Measurements from ENCODE around the gene HTR3E. TPM values are rescaled to one million over a fixed set of nuclear protein-coding genes. Genes with fewer than 3 reads are reported as not detected.
A peak's percentile ranks its signal among the peaks of the same experiment; 100 is the strongest.
"Not testable (repeated sequence)": the region's sequence is repeated elsewhere in the genome, so short reads cannot be mapped to it uniquely, and the experiment has no call there.

HTR3E gene
- total RNA-seq, 3 donors from 2014 or later = not detected

GRCh38 chr3:184110316-184110725, 13.5 kb downstream of the HTR3E start:
- Histone ChIP-seq H3K27me3 (no peaks in the 10 kb centered on the region), H3K36me3 (no peaks in the 10 kb centered on the region), H3K27ac (no peak overlapping the region), H3K4me1 (no peaks in the 10 kb centered on the region), H3K9me3 (no peaks in the 10 kb centered on the region), H3K4me3 (no peak overlapping the region)
- no peak for TF ChIP-seq POLR2AphosphoS5 (IDR thresholded peaks at IDR 0.05)
- TF ChIP-seq POLR2A (IDR thresholded peaks at IDR 0.05) = no peak
- no peak for TF ChIP-seq CTCF (IDR thresholded peaks at IDR 0.05)
- no peak for DNase-seq (ENCODE audit: low spot score in 2 of 2)
- intact Hi-C loops (cut with DNase I; ENCODE audit: low total_unique reads) = no loop called here

DNA sequence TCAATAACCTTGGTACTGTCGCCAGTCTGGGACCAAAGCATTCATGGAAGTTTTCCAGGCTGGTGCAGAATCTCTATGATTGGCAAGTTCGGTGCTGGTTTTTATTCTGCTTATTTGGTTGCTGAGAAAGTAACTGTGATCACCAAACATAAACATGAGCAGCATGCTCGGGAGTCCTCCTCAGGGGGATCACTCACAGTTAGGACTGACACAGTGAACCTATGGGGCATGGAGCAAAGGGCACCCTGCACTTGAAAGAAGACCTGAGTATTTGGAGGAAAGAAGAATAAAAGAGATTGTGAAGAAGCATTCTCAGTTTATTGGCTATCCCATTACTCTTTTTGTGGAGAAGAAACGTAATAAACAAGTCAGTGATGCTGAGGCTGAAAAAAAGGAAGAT, 19.2 kb downstream of the HTR3E start:
- Histone ChIP-seq H3K4me1 (no peaks in the 10 kb centered on the region), H3K4me3 (no peak overlapping the region), H3K9me3 (no peaks in the 10 kb centered on the region), H3K36me3 (no peaks in the 10 kb centered on the region), H3K27ac (no peak overlapping the region), H3K27me3 (no peaks in the 10 kb centered on the region)
- intact Hi-C loops (cut with DNase I; ENCODE audit: low total_unique reads) = no loop called here
- no peak for TF ChIP-seq CTCF (IDR thresholded peaks at IDR 0.05)
- no peak for TF ChIP-seq POLR2AphosphoS5 (IDR thresholded peaks at IDR 0.05)
- TF ChIP-seq POLR2A (IDR thresholded peaks at IDR 0.05) = no peak
- no peak for DNase-seq (ENCODE audit: low spot score in 2 of 2)

- intact Hi-C loops (cut with DNase I; ENCODE audit: low total_unique reads) = no loop called here
- Histone ChIP-seq H3K4me1 (no peaks in the 10 kb centered on the region), H3K36me3 (no peaks in the 10 kb centered on the region), H3K4me3 (no peak overlapping the region), H3K27ac (no peak overlapping the region), H3K27me3 (no peaks in the 10 kb centered on the region), H3K9me3 (no peaks in the 10 kb centered on the region)
- DNase-seq (ENCODE audit: low spot score in 2 of 2) = no peak
- TF ChIP-seq CTCF (IDR thresholded peaks at IDR 0.05) (no peak), POLR2AphosphoS5 (IDR thresholded peaks at IDR 0.05) (no peak), POLR2A (IDR thresholded peaks at IDR 0.05) (no peak)
Observed at GRCh38 chr3:184117636-184118035, 20.8 kb downstream of the HTR3E start.

GRCh38 chr3:184121031-184121430, 24.2 kb downstream of the HTR3E start:
- DNase-seq (ENCODE audit: low spot score in 2 of 2); H3K4me3 ChIP-seq; H3K36me3 ChIP-seq; H3K4me1 ChIP-seq; intact Hi-C loops (cut with DNase I; ENCODE audit: low total_unique reads); H3K27ac ChIP-seq; H3K9me3 ChIP-seq; H3K27me3 ChIP-seq: not testable (repeated sequence)

DNA sequence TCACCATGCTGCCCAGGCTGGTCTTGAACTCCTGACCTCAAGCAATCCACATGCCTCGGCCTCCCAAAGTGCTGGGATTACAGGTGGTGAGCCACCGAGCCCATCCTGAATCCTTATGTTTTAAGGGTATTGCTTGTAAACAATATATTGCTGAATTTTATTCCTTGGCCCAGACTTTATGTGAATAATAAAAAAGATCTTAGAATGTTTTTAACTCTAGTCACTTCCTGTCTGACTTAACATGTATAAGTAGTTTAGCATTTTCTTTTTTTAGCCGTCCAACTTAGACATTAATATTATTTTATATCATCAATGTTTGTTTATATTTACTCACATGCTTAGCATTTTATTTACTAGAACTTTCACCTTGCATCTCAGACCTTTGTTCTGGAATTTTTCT, 29.1 kb downstream of the HTR3E start:
- no peak for DNase-seq (ENCODE audit: low spot score in 2 of 2)
- TF ChIP-seq POLR2A (IDR thresholded peaks at IDR 0.05) (no peak), POLR2AphosphoS5 (IDR thresholded peaks at IDR 0.05) (no peak), CTCF (IDR thresholded peaks at IDR 0.05) (no peak)
- intact Hi-C loops (cut with DNase I; ENCODE audit: low total_unique reads) = no loop called here

DNA sequence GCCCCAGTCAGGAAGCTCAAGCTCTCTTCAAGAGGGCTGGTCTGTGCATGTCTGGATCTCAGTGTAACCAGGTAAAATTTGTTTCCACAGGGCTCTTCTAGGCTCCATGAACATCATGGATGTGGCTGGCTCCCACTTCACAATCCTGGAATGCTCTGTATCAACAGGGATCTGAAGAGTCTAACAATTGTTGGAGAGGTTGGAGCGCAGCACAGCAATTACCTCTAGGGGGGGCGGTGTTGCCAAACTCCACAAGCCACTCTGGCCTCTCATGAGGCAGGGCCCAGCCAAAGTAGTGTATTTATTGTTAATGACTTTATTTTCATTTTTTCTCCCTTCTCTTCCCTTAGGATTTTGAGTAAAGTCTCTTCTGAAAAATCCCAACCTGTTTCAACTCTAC, 32.1 kb downstream of the HTR3E start:
- Histone ChIP-seq H3K4me3 (no peak overlapping the region), H3K27me3 (no peaks in the 10 kb centered on the region), H3K36me3 (no peaks in the 10 kb centered on the region), H3K4me1 (no peaks in the 10 kb centered on the region), H3K27ac (no peak overlapping the region), H3K9me3 (no peaks in the 10 kb centered on the region)
- intact Hi-C loops (cut with DNase I; ENCODE audit: low total_unique reads) = no loop called here
- TF ChIP-seq POLR2AphosphoS5 (IDR thresholded peaks at IDR 0.05) (no peak), CTCF (IDR thresholded peaks at IDR 0.05) (peak in 1 of 3 donors; percentile 28)
- DNase-seq (ENCODE audit: low spot score in 2 of 2) = no peak

More for the DNA sequence above, 29.1 kb downstream of the HTR3E start:
- Histone ChIP-seq H3K27me3 (no peaks in the 10 kb centered on the region), H3K36me3 (no peaks in the 10 kb centered on the region), H3K27ac (no peak overlapping the region), H3K4me1 (no peaks in the 10 kb centered on the region), H3K9me3 (no peaks in the 10 kb centered on the region), H3K4me3 (no peak overlapping the region)
